Testis (tissue), 3 donors: ENCODE data around the gene SHISAL2B. TPM values are rescaled to one million over a fixed set of nuclear protein-coding genes. Genes with fewer than 3 reads are reported as not detected.

Experiments used
- DNase-seq: peaks from one replicate; pipeline ENCODE4 v3.0.0-alpha.2; 2019
- H3K27ac ChIP-seq, 2 donors: fragments of 200-600 bp; sonication (generic); one replicate each; pipeline ENCODE4 v1.5.1; 2019
- H3K27me3 ChIP-seq: fragments of 200-600 bp; sonication (generic); one replicate; pipeline ENCODE4 v1.5.1; 2019
- H3K36me3 ChIP-seq: fragments of 200-600 bp; sonication (generic); one replicate; pipeline ENCODE4 v1.5.1; 2017; ENCODE audit warnings: low read depth; ENCODE audit errors: missing control alignments
- H3K4me1 ChIP-seq: fragments of 200-600 bp; sonication (generic); one replicate; pipeline ENCODE4 v1.5.1; 2019
- H3K4me3 ChIP-seq, 2 donors: fragments of 200-600 bp; sonication (generic); one replicate each; pipeline ENCODE4 v1.5.1; 2017 to 2019
- H3K9me3 ChIP-seq: fragments of 200-600 bp; sonication (generic); one replicate; pipeline ENCODE4 v1.5.1; 2017
- POLR2A ChIP-seq: fragments of 450-650 bp; IDR thresholded peaks from one replicate; pipeline ENCODE4 v1.6.1; 2017; ENCODE audit warnings: antibody characterized with exemption, mild to moderate bottlenecking, moderate library complexity
- WGBS, 2 donors: methylation state at CpG; one replicate each; pipeline ENCODE4 v1.1.5; 2018; 5-methylcytosine and 5-hydroxymethylcytosine counted together
- intact Hi-C: fragments of 100-400 bp; cut with DNase I; formaldehyde crosslinking; loops from one replicate; pipeline ENCODE4 v1.15.1; 2023; ENCODE audit warnings: low total_unique reads
- polyA plus RNA-seq: library from polyadenylated mRNA; stranded (reverse); fragments of 350-450 nt; fragmentation: Illumina TruSeq; extraction: RNeasy Lipid Tissue Mini Kit (QIAGEN cat#74804); gene quantifications from one replicate; pipeline ENCODE4 v1.2.3, GENCODE V29; 2014; ENCODE audit warnings: low read depth, low replicate concordance; ENCODE audit not compliant: insufficient read depth
- total RNA-seq, 2 donors: library from RNA; depleted of rRNA; stranded (reverse); fragments of >200 nt; gene quantifications; one replicate each; pipeline ENCODE4 v1.2.3, GENCODE V29; 2016
- TF ChIP-seq, protein P1 (sequence below), 3 experiments: fragments of 450-650 bp in 2 of 3; fragments of 200-600 bp in 1 of 3; sonication (generic) in 1 of 3; IDR thresholded peaks; one replicate each; pipeline ENCODE4 v1.5.1; 2016 to 2019; ENCODE audit warnings: antibody characterized with exemption in 3 of 3, mild to moderate bottlenecking in 2 of 3, moderate library complexity in 1 of 3

Gene SHISAL2B
- total and polyA plus RNA-seq, 3 donors from 2014 or later, result 0.74 to 1.0 TPM; not detected in 1

DNA sequence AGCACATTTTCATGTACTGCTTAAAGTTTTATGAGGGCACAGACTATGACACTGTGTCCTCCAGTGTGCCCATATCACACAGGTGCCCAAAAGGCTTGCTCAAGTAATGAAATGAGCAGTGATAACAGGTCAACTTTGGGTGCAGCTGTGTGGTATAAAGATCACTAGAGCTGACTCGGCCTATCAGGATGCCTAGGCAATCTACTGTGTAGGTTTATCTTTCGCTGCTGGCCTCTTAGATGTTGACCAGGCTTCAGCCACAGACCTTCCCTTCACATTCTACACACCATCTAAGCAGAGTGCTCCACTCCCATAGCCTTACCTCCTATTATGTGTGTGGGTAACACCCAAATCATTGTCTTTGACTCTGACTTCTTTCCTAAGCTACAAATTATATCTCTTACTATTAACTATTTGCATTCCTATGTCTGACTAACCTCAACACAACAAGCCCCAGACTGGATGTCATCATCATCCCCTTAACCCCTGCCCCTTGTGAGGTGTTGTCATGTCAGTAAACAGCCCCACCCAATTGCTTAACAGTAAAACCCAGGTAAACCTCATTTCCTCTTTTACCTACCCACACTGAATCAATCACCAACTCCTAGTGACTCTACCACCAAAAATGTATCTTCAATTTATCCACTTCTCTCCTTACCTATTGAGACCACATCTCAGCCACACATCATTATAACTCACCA is 75.7 kb downstream of the SHISAL2B start:
- no peak for DNase-seq
- 54 to 88% methylated on average over 2 of the region's 2 CpGs for WGBS, 2 donors
- intact Hi-C loops, result no loop called here

GRCh38 chr5:64766941-64767340 is 76.6 kb downstream of the SHISAL2B start:
- 43 to 56% methylated on average over 2 of the region's 2 CpGs for WGBS, 2 donors
- TF ChIP-seq, protein P1, sequence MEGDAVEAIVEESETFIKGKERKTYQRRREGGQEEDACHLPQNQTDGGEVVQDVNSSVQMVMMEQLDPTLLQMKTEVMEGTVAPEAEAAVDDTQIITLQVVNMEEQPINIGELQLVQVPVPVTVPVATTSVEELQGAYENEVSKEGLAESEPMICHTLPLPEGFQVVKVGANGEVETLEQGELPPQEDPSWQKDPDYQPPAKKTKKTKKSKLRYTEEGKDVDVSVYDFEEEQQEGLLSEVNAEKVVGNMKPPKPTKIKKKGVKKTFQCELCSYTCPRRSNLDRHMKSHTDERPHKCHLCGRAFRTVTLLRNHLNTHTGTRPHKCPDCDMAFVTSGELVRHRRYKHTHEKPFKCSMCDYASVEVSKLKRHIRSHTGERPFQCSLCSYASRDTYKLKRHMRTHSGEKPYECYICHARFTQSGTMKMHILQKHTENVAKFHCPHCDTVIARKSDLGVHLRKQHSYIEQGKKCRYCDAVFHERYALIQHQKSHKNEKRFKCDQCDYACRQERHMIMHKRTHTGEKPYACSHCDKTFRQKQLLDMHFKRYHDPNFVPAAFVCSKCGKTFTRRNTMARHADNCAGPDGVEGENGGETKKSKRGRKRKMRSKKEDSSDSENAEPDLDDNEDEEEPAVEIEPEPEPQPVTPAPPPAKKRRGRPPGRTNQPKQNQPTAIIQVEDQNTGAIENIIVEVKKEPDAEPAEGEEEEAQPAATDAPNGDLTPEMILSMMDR (IDR thresholded peaks at IDR 0.05), result no peak
- no peak for TF ChIP-seq POLR2A
- Histone ChIP-seq H3K36me3 (no peaks in the 10 kb centered on the region), H3K4me1 (peaks cover 19% of the 10 kb centered on the region), H3K9me3 (no peaks in the 10 kb centered on the region), H3K27me3 (no peaks in the 10 kb centered on the region), H3K27ac (peak overlapping the region in 1 of 2 donors; percentile 90), H3K4me3 (peak overlapping the region; percentile 72 to 96)
- intact Hi-C loops, result no loop called here
- no peak for DNase-seq

More for the DNA sequence above, 75.7 kb downstream of the SHISAL2B start:
- H3K27me3 ChIP-seq, result no peaks in the 10 kb centered on the region
- H3K9me3 ChIP-seq, result no peaks in the 10 kb centered on the region
- peaks cover 24% of the 10 kb centered on the region for H3K4me1 ChIP-seq
- no peak overlapping the region for H3K27ac ChIP-seq
- H3K36me3 ChIP-seq, result no peaks in the 10 kb centered on the region
- no peak overlapping the region for H3K4me3 ChIP-seq
- TF ChIP-seq, protein P1 (IDR thresholded peaks at IDR 0.05), result no peak
- TF ChIP-seq POLR2A, result no peak

Other genes starting within 250 kb of the SHISAL2B start
- 1 to 10 TPM; 3.1 to 7.8 TPM for gene RGS7BP, start 184.5 kb upstream of the SHISAL2B start, total RNA-seq
- gene RGS7BP, start 184.5 kb upstream of the SHISAL2B start, polyA plus RNA-seq, result 0.63 TPM
- gene SREK1IP1, start 78.2 kb downstream of the SHISAL2B start, total RNA-seq, result 10 to 100 TPM in 1 of 2 donors, 1 to 10 TPM in 1; 9.0 to 10.4 TPM
- gene SREK1IP1, start 78.2 kb downstream of the SHISAL2B start, polyA plus RNA-seq, result 3.4 TPM
- 10 to 100 TPM; 17.5 to 22.9 TPM for gene CWC27, start 78.4 kb downstream of the SHISAL2B start, total RNA-seq
- 12.4 TPM for gene CWC27, start 78.4 kb downstream of the SHISAL2B start, polyA plus RNA-seq